GM21526 (cell line): ENCODE results near the gene UCK2.

Experiments
- ATAC-seq: cut with Tn5 transposase; IDR thresholded peaks from one replicate; pipeline ENCODE4 v1.9.1; 2021; ENCODE audit warnings: moderate library complexity; ENCODE audit not compliant: unreplicated experiment, low FRiP score

Gene UCK2

GRCh38 chr1:165897326-165898303 is 70.2 kb downstream of the UCK2 start:
- ATAC-seq = peak; percentile 62

- ATAC-seq = no peak
Observed at GRCh38 chr1:165898837-165899236, 71.4 kb downstream of the UCK2 start.

- ATAC-seq = no peak
Observed at GRCh38 chr1:165899461-165899941, 72.1 kb downstream of the UCK2 start.

GRCh38 chr1:165900576-165901380 is 73.4 kb downstream of the UCK2 start:
- ATAC-seq = no peak

GRCh38 chr1:165902565-165902964 is 75.2 kb downstream of the UCK2 start:
- ATAC-seq = no peak

- ATAC-seq = no peak
Observed at GRCh38 chr1:165903672-165904071, 76.3 kb downstream of the UCK2 start.

GRCh38 chr1:165904948-165905347 is 77.5 kb downstream of the UCK2 start:
- ATAC-seq = no peak

GRCh38 chr1:165905853-165906252 is 78.4 kb downstream of the UCK2 start:
- no peak for ATAC-seq

- no peak for ATAC-seq
Observed at GRCh38 chr1:165907256-165907857, 79.9 kb downstream of the UCK2 start.

- ATAC-seq = no peak
Observed at GRCh38 chr1:165910764-165911421, 83.5 kb downstream of the UCK2 start.

- no peak for ATAC-seq
Observed at GRCh38 chr1:165911609-165912281, 84.3 kb downstream of the UCK2 start.

GRCh38 chr1:165912638-165913037 is 85.2 kb downstream of the UCK2 start:
- ATAC-seq = no peak

- peak; percentile 76 for ATAC-seq
Observed at GRCh38 chr1:165914136-165914798, 86.9 kb downstream of the UCK2 start.

- no peak for ATAC-seq
Observed at GRCh38 chr1:165915480-165915879, 88.1 kb downstream of the UCK2 start.

GRCh38 chr1:165915932-165916348 is 88.5 kb downstream of the UCK2 start:
- ATAC-seq = no peak

- no peak for ATAC-seq
Observed at GRCh38 chr1:165917166-165917565, 89.8 kb downstream of the UCK2 start.

GRCh38 chr1:165924117-165924516 is 96.7 kb downstream of the UCK2 start:
- no peak for ATAC-seq

GRCh38 chr1:165925498-165926079 is 98.2 kb downstream of the UCK2 start:
- ATAC-seq = no peak

GRCh38 chr1:165927169-165927568 is 99.8 kb downstream of the UCK2 start:
- no peak for ATAC-seq
